Neural cell (in vitro differentiated cells): ENCODE results near the gene KLK13. TPM values are rescaled to one million over a fixed set of nuclear protein-coding genes. Genes with fewer than 3 reads are reported as not detected.

Experiments
- H2AFZ ChIP-seq: fragments of 200-600, 300-800 bp; sonication (generic), shearing (Covaris generic); 2 replicates; pipeline ENCODE4 v1.6.0; 2014; ENCODE audit warnings: low read depth, mild to moderate bottlenecking, antibody characterized with exemption, low read length, moderate library complexity
- H3F3A ChIP-seq: fragments of 200-600 bp; shearing (Covaris generic); 2 replicates; pipeline ENCODE4 v1.6.1; 2016; ENCODE audit warnings: mild to moderate bottlenecking, moderate library complexity, mixed read lengths, antibody characterized with exemption, low read length; ENCODE audit not compliant: insufficient read depth, poor library complexity, severe bottlenecking
- H3K27ac ChIP-seq: fragments of 200-600, 300-800 bp; sonication (generic), shearing (Covaris generic); 2 replicates; pipeline ENCODE4 v1.5.1; 2014; ENCODE audit warnings: mild to moderate bottlenecking, low read length, moderate library complexity
- H3K27me3 ChIP-seq: fragments of 300-800, 200-600 bp; sonication (generic), shearing (Covaris generic); 2 replicates; pipeline ENCODE4 v1.6.0; 2014; ENCODE audit warnings: mild to moderate bottlenecking, low read depth, low read length, moderate library complexity; ENCODE audit not compliant: insufficient read depth
- H3K36me3 ChIP-seq: fragments of 300-800, 200-600 bp; sonication (generic), shearing (Covaris generic); 2 replicates; pipeline ENCODE4 v1.5.1; 2014; ENCODE audit warnings: mild to moderate bottlenecking, antibody characterized with exemption, low read length, moderate library complexity; ENCODE audit not compliant: insufficient read depth
- H3K4me2 ChIP-seq: fragments of 300-800, 200-600 bp; sonication (generic), shearing (Covaris generic); 2 replicates; pipeline ENCODE4 v1.6.0; 2014; ENCODE audit warnings: mild to moderate bottlenecking, low read length
- H3K4me3 ChIP-seq: fragments of 300-800, 200-600 bp; sonication (generic), shearing (Covaris generic); 2 replicates; pipeline ENCODE4 v1.5.1; 2014; ENCODE audit warnings: mild to moderate bottlenecking, low read length, moderate library complexity
- H3K79me2 ChIP-seq: fragments of 200-600 bp; shearing (Covaris generic); replicated peaks from 2 replicates; pipeline ENCODE4 v1.6.0; 2014; ENCODE audit warnings: mild to moderate bottlenecking, low read length, moderate library complexity; ENCODE audit not compliant: insufficient read depth
- H3K9ac ChIP-seq: fragments of 300-800, 200-600 bp; sonication (generic), shearing (Covaris generic); 2 replicates; pipeline ENCODE4 v1.6.1; 2016; ENCODE audit warnings: mild to moderate bottlenecking, low read length, mixed read lengths
- H3K9me2 ChIP-seq: fragments of 200-600 bp; shearing (Covaris generic); 2 replicates; pipeline ENCODE4 v1.6.1; 2016; ENCODE audit warnings: mild to moderate bottlenecking, low read length, mixed read lengths; ENCODE audit not compliant: insufficient read depth
- H3K9me3 ChIP-seq: fragments of 200-600, 300-800 bp; sonication (generic), shearing (Covaris generic); 2 replicates; pipeline ENCODE4 v1.6.1; 2016; ENCODE audit warnings: mild to moderate bottlenecking, mixed run types, low read length, moderate library complexity, mixed read lengths
- H4K20me1 ChIP-seq: fragments of 200-600 bp; shearing (Covaris generic); 2 replicates; pipeline ENCODE4 v1.6.1; 2016; ENCODE audit warnings: mild to moderate bottlenecking, mixed run types; ENCODE audit not compliant: insufficient read depth
- EZH2 ChIP-seq: fragments of 200-600, 300-800 bp; shearing (Covaris generic), sonication (generic); IDR thresholded peaks from 2 replicates; pipeline ENCODE4 v1.6.1; 2014; ENCODE audit warnings: antibody characterized with exemption, low read length, borderline replicate concordance, mild to moderate bottlenecking; ENCODE audit not compliant: insufficient read depth, poor library complexity, severe bottlenecking
- TAF1 ChIP-seq: IDR thresholded peaks from 2 replicates; pipeline ENCODE4 v1.6.1; 2012; ENCODE audit warnings: low read depth
- polyA plus RNA-seq: library from polyadenylated mRNA; depleted of rRNA; stranded (reverse); fragments of >200 nt; gene quantifications from 2 replicates; pipeline ENCODE4 v1.2.3, GENCODE V29; 2014
- TF ChIP-seq, protein P1 (sequence below): IDR thresholded peaks from 2 replicates; pipeline ENCODE4 v1.6.1; 2012; ENCODE audit warnings: borderline replicate concordance

The KLK13 gene
- polyA plus RNA-seq, 1 donor from 2014 or later: not detected

- no peak overlapping the region for H3K9ac ChIP-seq
- H3K27ac ChIP-seq: no peak overlapping the region
- peaks cover 5% of the 10 kb centered on the region for H3K27me3 ChIP-seq
- no peak for TF ChIP-seq EZH2
- TF ChIP-seq, protein P1, sequence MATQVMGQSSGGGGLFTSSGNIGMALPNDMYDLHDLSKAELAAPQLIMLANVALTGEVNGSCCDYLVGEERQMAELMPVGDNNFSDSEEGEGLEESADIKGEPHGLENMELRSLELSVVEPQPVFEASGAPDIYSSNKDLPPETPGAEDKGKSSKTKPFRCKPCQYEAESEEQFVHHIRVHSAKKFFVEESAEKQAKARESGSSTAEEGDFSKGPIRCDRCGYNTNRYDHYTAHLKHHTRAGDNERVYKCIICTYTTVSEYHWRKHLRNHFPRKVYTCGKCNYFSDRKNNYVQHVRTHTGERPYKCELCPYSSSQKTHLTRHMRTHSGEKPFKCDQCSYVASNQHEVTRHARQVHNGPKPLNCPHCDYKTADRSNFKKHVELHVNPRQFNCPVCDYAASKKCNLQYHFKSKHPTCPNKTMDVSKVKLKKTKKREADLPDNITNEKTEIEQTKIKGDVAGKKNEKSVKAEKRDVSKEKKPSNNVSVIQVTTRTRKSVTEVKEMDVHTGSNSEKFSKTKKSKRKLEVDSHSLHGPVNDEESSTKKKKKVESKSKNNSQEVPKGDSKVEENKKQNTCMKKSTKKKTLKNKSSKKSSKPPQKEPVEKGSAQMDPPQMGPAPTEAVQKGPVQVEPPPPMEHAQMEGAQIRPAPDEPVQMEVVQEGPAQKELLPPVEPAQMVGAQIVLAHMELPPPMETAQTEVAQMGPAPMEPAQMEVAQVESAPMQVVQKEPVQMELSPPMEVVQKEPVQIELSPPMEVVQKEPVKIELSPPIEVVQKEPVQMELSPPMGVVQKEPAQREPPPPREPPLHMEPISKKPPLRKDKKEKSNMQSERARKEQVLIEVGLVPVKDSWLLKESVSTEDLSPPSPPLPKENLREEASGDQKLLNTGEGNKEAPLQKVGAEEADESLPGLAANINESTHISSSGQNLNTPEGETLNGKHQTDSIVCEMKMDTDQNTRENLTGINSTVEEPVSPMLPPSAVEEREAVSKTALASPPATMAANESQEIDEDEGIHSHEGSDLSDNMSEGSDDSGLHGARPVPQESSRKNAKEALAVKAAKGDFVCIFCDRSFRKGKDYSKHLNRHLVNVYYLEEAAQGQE: no peak
- no peak for TF ChIP-seq TAF1
- no peaks in the 10 kb centered on the region for H3K9me2 ChIP-seq
- no peaks in the 10 kb centered on the region for H3K79me2 ChIP-seq
- no peak overlapping the region for H2AFZ ChIP-seq
- no peak overlapping the region for H3K4me2 ChIP-seq
- H3F3A ChIP-seq: no peaks in the 10 kb centered on the region
- peaks cover 7% of the 10 kb centered on the region for H3K9me3 ChIP-seq
- no peak overlapping the region for H3K4me3 ChIP-seq
- no peaks in the 10 kb centered on the region for H3K36me3 ChIP-seq
- no peaks in the 10 kb centered on the region for H4K20me1 ChIP-seq
These were observed 5.6 kb upstream of the KLK13 start for GRCh38 chr19:51070334-51071094.

DNA sequence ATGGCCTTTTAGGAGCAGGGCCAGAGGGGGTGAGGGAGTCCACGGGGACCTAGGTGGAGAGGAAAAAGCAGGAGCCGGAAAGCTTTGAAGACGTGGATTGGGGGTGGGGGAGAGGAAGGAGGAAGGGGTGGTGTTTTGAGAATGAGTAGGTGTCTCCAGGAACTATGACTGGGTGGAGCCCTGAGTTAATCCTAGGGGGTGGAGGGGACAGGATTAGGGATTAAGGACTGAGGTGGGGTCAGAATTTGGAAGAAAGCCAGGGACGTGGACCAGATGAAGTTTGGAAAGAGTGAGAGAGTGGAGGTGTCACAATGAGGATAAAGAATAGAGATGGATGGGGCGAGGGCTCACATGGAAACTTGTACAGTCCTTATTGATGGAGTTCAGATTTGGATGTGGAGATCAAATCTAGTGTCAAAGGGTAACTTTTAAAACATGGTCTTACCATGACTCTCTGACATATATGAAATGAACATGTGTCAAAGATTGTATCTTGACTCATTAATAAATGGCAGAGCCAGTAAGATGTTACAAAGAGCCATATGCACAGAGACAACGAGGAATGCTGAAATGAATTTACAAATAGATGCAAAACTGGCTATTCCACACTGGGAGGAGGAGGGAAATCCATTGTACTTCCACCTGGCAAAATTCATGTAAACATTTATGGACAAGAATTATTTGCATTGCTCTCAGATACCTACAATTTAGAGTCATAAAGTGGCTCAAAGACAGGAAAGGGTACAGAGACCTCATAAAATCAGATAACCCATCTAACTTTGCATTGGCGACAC is 1.7 kb upstream of the KLK13 start:
- Histone ChIP-seq H3K9me2 (no peaks in the 10 kb centered on the region), H3K36me3 (no peaks in the 10 kb centered on the region), H3K4me3 (no peak overlapping the region), H3K27me3 (peaks cover 16% of the 10 kb centered on the region), H2AFZ (no peak overlapping the region), H3K9me3 (no peaks in the 10 kb centered on the region), H3F3A (no peaks in the 10 kb centered on the region), H3K79me2 (no peaks in the 10 kb centered on the region), H3K27ac (no peak overlapping the region), H3K9ac (no peak overlapping the region), H3K4me2 (no peak overlapping the region), H4K20me1 (no peaks in the 10 kb centered on the region)
- TF ChIP-seq, protein P1: no peak
